ENCODE results near the gene PPFIBP2.

The PPFIBP2 gene

DNA sequence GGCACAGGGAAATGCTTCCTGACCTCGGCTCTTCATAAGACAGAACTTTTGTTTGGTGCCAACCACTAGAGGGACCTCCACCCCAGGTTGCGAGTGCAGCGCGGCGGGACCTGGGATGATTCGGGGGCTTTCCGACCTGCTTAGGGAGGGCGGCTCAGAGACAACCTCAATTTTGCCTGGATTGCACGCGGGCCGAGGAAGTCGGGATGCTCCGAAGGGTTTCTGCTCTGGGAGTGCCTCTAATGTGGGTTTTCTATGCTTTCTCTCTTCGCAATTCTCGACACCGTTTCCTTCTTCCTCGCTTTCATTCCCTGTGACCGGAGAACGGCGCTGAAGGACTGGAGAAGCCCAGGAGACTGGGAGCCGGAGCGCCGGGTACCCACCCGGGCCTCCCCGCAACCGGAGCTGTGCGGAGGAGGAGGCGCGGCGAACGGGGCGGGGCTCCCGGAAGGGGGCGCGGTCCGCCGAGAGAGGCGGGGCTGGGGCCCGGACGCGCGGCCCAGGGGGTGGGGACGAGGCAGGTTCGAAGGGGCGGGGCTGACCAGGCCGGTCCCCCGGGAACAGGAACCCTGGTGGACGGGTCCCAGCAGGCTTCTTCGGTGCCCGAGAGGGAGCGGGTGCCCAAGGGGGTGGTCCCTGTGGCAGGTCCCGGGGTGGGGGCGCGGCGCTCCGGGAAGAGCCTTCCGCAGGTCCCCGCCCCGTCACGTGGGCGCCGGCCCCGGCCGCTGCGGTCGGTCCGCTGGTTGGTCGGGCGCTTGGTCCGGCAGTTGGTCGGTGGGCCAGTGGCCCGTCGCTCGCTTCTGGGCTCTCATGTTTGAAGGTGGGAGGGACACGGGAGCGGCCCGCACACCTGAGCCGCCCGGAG lies at the start of gene PPFIBP2:
Gene PPFIBP2, plus strand, starts transcription at position 766 of the 865 bp plus-strand sequence. CDS start 35,477 bp downstream, outside the sequence.
- DNase-seq (ENCODE audit: low read depth, low spot score): peak; percentile 85

DNA sequence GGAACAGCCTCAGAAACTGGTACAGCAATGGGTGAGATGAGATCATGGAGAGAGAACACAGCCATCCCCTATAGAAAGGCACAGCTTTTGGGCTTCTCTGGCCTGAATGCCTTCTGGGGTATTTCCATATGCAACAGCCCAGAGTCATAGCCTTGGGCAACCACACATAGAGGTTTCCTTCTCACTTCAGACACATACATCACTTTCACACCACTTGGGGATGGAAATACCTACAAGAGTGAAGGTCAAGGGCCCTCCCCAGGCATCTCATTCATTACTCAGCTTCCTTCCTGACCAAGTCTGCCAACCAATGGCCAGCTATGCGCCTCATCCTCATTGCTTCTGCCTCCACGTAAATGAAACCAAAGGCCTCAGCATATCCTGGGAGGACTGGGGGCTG lies 46.1 kb upstream of the PPFIBP2 start:
- DNase-seq (ENCODE audit: low read depth, low spot score): no peak

- no peak for DNase-seq (ENCODE audit: low read depth, low spot score)
Measured at GRCh38 chr11:7469351-7469865, 44.4 kb upstream of the PPFIBP2 start.

- no peak for DNase-seq (ENCODE audit: low read depth, low spot score)
Measured at GRCh38 chr11:7471071-7471470, 42.7 kb upstream of the PPFIBP2 start.

- DNase-seq (ENCODE audit: low read depth, low spot score): no peak
Measured at GRCh38 chr11:7473717-7474116, 40.1 kb upstream of the PPFIBP2 start.

- DNase-seq (ENCODE audit: low read depth, low spot score): peak; percentile 43
Measured at GRCh38 chr11:7480113-7480512, 33.7 kb upstream of the PPFIBP2 start.

GRCh38 chr11:7484131-7484530 lies 29.7 kb upstream of the PPFIBP2 start:
- peak; percentile 16 for DNase-seq (ENCODE audit: low read depth, low spot score)

GRCh38 chr11:7484645-7485044 lies 29.2 kb upstream of the PPFIBP2 start:
- peak; percentile 62 for DNase-seq (ENCODE audit: low read depth, low spot score)

- no peak for DNase-seq (ENCODE audit: low read depth, low spot score)
Measured at GRCh38 chr11:7485186-7486097, 28.4 kb upstream of the PPFIBP2 start, which contains the start of gene OLFML1. OLFML1 (plus strand) TSS chr11:7485506; CDS start chr11:7485876, 370 bp downstream.

DNA sequence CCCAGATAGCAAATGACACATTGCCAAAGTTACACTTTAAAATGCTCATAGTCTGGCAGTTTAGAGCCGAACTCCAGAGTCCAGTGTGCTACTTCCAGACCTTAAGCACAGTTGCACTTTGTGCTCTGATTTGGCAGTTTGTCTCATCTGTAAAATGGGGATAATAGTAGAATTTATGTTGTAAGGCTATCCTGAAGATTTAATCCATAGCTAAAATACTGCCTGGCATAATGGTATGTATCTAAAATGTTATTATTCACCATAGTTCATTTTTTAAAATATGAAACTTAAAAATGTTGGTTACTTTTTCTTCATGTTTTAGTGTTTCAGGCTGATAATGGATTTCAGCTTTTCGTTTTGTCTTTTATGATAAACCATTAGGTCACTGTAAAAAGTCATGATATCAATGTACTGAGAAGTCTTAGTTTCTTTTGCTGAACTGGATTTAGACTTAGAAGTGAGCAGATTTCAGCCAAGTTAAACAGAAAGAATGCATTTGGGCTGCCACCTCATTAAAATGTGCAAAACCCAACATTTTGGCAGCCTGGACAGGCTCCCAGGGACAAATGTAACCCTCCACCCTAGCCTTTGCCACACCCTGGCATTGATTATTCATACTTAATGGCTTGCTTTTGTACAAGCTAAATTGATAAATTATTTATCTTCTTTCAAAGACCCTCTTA lies 27.6 kb upstream of the PPFIBP2 start:
- peak; percentile 21 for DNase-seq (ENCODE audit: low read depth, low spot score)

GRCh38 chr11:7486781-7487140 lies 27.0 kb upstream of the PPFIBP2 start:
- DNase-seq (ENCODE audit: low read depth, low spot score): peak; percentile 34

- no peak for DNase-seq (ENCODE audit: low read depth, low spot score)
Measured at GRCh38 chr11:7487360-7487759, 26.4 kb upstream of the PPFIBP2 start.

DNA sequence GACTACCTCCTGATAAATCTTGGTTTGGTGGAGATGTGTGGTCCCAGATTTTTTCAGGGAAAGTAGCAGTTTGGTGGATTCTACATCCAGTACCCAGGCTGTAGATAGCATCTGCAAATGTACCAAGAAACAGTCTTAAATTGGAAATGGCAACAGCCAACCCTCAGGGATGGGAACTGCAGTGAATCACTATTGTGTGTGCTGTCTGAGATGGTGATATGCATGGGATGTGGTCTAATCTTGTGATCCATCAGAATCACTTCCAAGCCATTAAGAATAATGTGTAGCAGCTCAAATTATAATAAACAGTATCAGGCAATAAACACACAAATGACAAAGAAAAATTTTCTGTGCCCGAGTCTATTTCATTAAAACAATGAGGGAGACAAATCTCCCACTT lies 25.1 kb upstream of the PPFIBP2 start:
- DNase-seq (ENCODE audit: low read depth, low spot score): no peak

DNA sequence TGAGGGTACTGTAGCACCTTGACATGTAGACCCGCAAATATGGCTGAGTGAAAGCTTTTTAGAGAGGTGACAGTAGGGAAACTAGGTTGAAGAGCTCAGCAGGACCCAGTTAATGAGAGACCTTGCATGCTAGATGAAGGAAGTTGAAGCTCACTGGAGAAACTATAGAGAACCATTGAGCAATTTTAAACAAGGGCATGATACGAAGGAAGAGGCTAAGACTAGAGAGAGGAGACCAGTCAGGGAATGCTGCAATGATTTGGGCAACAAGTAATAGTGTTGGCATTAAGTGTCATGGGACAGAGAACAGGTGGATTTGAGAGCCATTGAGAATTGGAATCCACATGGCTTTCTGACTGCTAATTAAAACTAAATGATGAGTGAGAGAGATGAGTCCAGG lies 24.4 kb upstream of the PPFIBP2 start:
- no peak for DNase-seq (ENCODE audit: low read depth, low spot score)

DNA sequence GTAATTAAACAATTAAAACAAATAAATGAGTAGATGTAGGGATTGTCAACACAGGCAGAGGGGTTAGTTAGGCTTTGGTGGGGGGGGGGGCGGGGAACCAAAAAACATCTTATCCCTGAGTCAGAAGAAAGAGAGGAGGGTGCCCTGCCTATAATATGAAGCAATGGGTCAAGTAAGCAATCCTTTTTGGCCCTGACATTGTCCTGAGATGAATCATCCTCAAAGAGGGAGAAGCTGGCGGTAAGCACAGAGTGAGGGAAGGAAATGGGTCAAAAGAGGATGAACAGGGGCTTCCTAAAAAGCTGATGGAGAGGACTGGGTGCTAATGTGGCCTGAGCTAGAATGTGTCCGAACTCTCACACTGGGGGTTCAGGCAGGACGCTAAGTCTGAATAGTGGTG lies 23.7 kb upstream of the PPFIBP2 start:
- DNase-seq (ENCODE audit: low read depth, low spot score): no peak

GRCh38 chr11:7490535-7490934 lies 23.3 kb upstream of the PPFIBP2 start:
- no peak for DNase-seq (ENCODE audit: low read depth, low spot score)

DNA sequence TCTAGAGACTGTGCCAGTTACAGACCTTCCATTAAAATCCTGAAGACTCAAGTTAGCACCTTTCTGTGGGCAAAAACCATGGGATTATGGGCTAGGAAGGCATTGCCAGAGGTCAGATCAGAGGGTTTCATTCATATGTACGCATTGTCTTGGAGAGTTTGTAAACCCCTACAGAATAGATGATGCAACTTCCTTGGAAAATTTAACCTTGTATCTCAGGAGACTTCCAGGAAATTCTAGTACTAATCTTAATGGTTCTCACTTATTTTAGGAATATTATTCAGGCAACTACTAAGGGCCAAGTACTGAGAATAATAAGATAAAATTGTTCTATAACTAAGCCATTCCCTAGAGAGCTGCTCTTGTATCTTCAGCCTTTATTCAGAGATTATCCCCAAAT lies 21.5 kb upstream of the PPFIBP2 start:
- no peak for DNase-seq (ENCODE audit: low read depth, low spot score)

- no peak for DNase-seq (ENCODE audit: low read depth, low spot score)
Measured at GRCh38 chr11:7493670-7494069, 20.1 kb upstream of the PPFIBP2 start.

DNA sequence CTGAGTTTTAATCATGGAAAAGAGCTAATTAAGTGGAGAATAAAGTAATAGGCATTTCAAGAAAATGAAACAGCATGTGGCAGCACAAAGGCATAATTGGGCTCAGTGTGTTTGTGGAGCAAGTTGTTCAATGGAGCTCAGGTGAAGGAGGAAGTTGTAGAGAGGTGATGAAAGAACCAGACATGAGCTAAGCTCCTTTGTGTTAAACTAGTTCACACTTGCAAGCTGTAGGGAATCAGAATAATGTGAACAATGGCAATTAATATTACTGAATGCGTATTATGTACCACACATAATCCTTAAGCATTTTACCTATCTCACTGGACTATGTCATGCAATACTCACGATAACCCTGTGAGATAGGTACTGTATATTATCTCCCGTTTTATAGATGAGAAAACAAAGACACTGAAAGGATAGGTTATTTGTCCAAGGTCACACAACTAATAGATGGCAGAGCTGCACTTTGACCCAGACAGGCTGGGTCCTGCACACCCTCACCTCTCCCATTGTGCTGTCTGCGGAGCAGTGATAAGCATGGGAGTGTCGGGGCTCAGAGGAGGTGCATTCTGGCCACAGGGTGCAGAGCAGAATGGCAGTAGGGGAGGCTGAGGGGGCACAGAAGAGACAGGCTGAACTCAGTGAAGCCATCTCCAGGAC lies 19.6 kb upstream of the PPFIBP2 start:
- no peak for DNase-seq (ENCODE audit: low read depth, low spot score)

GRCh38 chr11:7495882-7496551 lies 17.8 kb upstream of the PPFIBP2 start:
- DNase-seq (ENCODE audit: low read depth, low spot score): no peak

DNA sequence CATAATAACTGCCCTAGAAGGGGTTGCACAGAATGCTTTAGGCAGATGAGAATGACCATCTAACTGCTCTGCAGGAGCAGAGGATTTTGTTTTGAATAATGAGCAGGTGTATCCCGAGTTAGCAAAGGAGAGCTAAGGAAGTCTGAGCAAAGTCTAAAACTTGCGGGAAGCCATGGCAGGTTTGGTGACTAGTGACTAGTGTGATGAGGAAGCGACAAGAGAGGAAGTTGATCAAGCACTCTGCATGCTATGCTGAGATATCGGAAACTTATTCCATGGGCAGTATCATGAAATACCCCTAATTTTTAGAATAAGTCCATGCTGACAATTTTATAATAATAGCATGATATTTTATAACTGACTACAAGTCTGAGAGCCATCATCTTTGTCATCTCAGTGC lies 15.6 kb upstream of the PPFIBP2 start:
- DNase-seq (ENCODE audit: low read depth, low spot score): no peak

Data from astrocyte of the hippocampus (primary cell).